HCEC 1CT (cell line): Measurements from ENCODE around the gene TNRC6C.

Source experiments
- DNase-seq: peaks from one replicate; pipeline ENCODE4 v3.0.0-alpha.2; 2017

The TNRC6C gene

DNA sequence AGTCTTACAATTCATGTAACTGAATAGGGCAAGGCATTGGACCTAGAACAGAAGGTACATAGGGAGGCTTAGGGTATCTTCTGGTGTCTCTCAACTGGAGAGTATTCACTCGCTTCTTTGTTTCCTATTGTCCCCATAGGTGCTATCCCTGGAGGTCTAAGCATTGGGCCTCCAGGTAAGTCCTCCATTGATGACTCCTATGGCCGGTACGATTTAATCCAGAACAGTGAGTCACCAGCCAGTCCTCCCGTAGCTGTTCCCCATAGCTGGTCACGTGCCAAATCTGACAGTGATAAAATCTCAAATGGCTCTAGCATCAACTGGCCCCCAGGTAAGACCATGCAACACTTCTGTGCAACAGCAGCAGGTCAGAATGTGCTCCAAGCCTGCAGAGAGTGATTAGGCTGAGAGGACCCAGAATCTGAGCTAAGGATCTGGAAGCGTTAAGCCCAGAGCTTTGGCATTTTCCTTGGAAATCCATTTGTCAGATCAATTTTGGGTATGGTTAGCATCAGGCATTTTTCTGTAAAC, 134.4 kb downstream of the TNRC6C start:
- DNase-seq: no peak

DNA sequence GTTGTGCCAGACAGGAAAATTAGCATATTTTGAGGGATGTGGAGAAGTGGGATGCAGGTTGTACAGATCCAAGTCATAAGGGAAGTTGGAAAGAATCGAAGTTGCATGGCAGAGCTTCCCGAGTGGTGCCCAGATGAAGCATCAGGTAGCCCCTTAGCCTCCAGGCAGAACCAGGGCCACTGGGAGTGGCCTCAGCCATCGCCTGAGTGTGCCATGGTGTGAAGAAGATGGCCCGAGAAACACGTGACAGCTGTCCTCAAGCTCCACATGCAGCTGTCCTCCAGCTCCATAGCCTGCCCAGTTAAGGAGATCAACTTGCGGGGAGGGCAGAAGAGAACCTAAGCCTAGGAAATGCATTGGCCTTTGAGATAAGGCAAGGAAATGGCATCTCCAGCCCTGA, 136.5 kb downstream of the TNRC6C start:
- DNase-seq: no peak

DNA sequence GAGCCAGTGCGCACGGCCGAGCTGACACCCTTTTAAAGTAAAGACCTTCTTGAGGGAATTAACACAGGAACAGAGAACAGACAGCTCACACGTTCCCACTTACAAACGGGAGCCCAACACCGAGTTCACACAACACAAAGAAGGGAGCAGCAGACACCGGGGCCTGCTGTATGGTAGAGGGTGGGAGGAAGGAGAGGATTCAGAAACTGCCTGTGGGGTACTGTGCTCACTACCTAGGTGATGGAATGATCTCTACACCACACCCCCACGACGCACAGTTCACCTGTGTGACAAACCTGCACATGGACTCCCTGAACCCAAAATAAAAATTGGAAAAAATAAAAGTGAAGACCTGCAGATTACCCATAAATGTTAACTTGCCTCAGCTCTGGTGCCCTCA, 137.6 kb downstream of the TNRC6C start:
- DNase-seq: no peak

DNA sequence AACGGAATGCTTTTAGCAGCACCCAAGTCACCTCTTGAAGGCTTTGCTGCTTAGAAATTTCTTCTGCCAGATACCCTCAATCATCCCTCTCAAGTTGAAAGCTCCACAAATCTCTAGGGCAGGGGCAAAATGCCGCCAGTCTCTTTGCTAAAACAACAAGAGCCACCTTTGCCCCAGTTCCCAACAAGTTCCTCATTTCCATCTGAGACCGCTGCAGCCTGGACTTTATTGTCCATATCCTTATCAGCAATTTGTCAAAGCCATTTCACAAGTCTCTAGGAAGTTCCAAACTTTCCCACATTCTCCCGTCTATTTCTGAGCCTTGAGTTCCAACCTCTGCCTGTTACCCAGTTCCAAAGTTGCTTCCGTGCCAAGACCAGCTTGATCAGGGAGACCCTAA, 142.6 kb downstream of the TNRC6C start:
- no peak for DNase-seq

DNA sequence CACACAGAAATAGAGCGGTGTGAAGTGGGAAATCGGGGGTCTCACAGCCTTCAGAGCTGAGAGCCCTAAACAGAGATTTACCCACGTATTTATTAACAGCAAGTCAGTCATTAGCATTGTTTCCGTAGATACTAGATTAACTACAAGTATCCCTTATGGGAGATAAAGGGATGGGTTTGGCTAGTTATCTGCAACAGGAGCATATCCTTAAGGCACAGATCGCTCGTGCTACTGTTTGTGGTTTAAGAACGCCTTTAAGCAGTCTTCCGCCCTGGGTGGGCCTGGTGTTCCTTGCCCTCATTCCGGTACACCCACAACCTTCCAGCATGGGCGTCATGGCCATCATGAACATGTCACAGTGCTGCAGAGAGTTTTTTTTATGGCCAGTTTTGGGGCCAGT, 143.0 kb downstream of the TNRC6C start:
- DNase-seq: no peak

DNA sequence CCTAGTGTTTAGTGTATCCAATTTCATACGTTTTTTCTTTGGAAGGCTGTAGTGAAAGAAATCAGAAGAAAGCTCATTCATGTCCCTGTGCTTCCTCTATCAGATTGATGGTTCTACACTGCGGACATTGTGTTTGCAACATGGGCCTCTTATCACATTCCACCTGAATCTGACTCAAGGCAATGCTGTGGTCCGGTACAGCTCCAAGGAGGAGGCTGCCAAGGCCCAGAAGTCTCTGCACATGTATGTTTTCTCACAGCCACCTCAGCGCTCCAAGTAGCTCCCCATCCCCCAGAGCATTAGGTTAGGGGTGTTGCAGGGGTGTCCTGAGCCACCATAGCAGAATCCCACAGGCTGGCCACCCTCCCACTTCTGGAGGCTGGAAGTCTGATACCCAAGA, 144.8 kb downstream of the TNRC6C start:
- no peak for DNase-seq

DNA sequence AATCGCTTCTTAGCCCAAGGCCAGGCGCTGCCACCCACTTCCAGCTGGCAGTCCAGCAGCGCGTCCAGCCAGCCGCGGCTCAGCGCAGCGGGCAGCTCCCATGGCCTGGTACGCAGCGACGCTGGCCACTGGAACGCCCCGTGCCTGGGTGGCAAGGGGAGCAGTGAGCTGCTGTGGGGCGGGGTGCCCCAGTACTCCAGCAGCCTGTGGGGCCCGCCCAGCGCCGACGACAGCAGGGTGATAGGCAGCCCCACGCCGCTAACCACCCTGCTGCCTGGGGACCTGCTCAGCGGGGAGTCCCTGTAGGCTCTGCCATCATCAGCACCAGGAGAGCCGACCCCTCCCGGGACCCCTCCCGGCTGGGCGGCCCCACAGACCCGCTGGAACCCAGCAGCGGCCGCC, 146.0 kb downstream of the TNRC6C start:
- DNase-seq: no peak

DNA sequence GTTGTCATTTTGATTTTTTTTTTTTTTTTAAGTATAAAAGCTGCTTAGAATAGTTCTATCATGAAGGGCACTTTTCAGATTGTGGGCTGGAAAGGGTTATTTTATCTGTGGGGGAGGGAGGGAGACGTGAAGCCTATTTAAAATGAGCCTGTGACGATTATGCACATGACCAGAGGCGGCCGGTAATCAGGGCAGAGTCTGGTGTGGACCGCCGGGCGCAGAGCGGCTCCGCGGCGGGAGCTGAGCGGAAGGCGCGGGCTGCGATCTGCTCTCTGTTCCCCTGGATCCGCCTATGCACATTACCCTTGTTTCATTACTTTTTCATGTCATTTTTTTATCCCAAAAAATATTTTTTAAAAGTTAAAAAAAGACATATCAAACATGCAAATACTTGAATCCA, 146.6 kb downstream of the TNRC6C start:
- no peak for DNase-seq

DNA sequence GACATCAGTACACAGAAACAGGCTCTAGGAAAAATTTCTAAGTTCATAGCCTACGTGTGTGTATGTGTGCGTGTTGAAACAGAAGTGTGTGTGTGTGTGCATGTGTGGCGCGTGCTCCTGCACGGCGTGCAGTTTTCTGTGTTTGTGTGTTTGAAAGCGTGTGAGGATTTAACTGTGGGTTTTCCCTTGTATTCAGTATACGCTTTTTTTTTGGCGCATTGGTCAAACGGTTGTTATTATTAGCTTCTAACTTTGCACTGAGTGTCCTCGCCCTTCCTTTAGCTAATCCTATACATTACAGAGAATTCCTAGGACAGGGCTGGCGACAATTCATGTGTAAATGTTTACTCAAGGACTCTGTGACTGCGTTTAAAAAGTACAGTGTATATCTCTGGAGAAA, 147.0 kb downstream of the TNRC6C start:
- no peak for DNase-seq

DNA sequence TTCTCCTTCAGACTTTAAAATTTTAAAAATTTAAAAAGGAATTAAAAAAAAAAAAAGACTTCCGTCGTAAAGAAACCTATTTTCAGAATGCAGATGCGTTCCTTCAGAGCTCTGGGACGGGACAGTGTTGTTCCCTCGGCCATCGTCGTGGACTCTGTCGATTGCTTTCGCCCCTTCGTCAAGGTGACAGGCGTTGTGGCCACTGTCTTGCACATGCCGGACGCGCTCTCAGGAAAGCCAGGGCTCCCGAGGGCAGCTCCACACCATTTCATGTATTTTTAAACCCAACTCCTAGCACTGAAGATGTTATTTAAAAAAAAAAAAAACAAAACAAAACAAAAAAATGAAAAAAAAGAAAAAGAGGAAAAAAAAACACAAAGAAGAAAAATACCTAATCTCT, 147.7 kb downstream of the TNRC6C start:
- DNase-seq: no peak

DNA sequence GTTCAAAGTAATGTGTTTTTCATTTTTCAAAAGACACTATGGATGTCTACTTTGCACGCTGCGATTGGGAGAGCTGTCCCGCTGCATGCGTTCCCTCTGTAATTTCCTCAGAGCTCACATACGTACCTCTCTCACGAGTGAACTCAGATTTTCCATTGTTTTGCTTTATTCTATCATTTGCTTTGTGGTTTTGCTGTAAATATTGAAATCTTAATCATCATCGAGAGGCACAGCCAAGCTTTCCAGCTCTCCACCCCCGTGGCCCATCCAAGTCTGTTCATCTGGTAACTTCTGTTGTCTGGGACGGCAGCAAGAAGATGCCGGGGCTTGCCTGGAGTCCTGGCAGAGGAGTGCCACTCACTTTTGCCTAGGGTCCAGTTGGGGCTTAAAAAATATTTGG, 149.0 kb downstream of the TNRC6C start:
- DNase-seq: no peak

DNA sequence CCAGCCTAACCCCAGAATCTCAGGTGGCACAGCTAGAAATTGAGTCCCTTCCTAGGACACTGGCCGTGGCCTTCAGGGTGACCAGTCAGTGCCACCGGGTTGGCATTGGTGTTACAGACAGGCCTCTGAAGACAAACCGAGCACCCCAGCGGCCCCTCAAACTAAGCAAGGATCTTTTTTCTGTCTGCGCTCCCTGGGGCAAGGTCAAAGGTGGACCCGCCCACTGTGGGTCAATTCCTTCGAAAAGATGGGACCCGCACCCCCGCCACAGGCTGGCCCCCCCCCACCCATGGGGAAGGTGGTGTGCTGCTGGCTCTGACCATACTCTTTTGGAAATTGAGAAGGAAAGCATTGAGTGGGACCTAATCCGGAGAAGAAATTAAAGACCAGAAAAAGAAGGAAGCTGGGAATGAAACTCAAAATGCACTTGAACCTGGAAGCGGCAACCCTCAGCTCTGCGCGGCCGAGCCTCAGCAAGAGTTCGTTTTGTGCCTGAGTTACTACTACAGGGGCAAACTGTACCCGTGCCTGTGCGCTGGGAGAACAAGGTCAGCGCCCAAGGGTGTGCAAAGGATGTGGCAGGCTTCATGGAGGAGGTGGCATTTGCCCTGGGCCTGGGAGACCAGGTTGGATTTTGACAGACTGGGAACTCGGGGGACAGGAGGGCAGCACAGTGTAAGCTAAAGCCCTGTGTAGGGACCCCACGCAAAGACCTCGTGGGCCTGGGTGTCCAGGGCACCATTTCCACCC, 149.6 kb downstream of the TNRC6C start:
- DNase-seq: no peak

DNA sequence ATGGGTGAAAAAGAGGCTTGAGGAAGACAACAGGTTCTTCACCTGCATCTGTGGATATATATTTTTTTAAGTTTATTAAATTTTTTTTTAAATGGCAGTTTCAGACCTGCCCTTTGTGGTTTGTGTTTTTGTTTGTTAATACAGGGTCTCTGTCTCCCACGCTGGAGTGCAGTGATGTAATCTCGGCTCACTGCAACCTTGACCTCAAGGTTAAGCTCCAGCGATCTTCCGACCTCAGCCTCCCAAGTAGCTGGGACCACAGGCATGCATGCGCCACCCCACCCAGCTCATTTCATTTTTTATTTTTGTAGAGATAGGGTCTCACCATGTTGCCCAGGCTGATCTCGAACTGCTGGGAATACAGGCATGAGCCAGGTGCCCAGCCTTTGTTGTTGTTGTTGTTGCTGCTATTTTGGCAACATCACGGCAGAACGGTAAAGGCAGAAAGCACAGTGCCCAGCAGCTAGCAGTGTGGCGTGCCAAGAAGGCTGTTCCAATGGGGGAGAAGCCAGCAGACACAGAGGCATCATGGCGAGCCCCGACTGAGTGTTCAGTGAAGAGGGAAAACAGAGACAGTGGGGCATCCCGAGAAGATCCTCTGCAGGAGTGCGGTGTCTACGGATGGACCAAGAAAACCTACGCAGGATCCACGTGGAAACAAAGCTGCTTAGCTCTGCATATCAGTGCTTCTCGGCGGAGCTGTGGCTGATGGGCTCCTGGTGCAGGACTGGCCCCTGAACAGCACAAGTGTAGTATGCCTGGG, 150.4 kb downstream of the TNRC6C start:
- DNase-seq: no peak

DNA sequence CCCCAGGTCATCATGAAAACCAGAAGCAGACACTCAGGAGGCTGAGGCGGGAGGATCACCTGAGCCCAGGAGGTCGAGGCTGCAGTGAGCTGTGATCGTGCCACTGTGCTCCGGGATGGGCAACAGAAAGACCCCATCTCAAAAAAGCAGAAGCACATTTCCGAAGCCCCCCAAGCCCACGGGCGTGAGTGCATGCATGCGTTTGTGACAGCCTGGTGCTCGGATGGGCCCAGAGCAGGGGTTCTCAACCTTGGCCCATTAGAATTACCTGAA, 150.9 kb downstream of the TNRC6C start:
- no peak for DNase-seq

DNA sequence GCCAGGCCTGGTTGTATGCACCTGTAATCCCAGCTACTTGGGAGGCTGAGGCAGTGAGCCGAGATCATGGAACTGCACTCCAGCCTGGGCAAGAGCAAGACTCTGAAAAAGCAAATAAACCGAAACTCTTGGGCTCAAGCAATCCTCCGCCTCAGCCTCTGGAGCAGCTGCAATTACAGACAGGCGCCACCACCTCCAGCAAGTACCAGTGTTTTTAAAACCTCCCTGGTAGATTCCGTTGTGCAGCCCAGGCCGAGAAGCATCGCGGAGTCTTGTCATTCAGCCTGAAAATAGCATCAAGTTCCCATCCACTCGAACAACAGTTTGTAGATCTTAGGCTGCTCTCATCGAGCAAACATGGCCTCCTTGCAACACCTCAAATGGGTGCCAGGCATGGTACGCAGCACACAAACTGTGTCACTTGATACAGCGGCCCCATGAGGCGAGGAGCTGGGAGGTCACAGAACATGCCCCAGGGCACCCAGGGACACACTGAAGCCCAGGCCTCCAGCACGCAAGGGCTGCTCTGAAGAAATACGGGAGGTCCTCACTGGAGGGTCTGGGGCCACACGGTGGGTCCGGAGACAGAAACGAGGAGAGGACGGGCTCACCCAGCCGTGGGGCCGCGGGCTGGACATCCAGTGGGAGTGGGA, 152.0 kb downstream of the TNRC6C start:
- DNase-seq: no peak

DNA sequence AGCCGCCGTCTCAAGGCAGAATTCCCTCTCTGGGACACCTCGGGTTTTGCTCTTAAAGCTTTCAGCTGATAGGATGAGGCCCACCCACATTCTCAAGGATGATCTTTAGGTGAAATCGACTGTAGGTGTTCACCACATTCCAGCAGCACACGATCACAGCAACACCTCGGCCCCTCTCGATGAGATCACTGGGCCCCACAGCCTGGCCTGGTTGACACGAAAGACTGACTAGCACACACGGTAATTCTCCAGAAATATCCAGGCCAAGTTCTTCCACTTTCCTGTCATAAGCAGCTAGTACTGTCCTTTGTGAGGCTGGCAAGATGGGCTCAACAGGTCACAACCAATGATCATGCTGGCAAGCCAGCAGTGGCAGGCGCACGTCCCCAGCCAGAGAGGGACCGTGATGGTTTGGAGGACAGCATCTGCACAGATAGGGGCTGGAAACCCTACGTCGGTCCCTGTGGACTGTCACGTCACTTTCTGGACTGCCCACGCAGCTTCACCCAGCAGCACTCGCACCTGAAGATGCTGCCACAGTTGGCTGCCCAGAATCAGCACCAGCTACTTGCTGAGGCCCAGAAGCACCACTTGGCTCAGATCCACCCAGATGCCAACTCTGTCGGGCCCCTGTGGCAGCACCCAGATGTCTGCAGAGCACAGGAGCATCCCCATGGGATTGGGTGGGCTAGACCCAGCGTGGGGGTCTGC, 152.7 kb downstream of the TNRC6C start:
- no peak for DNase-seq

DNA sequence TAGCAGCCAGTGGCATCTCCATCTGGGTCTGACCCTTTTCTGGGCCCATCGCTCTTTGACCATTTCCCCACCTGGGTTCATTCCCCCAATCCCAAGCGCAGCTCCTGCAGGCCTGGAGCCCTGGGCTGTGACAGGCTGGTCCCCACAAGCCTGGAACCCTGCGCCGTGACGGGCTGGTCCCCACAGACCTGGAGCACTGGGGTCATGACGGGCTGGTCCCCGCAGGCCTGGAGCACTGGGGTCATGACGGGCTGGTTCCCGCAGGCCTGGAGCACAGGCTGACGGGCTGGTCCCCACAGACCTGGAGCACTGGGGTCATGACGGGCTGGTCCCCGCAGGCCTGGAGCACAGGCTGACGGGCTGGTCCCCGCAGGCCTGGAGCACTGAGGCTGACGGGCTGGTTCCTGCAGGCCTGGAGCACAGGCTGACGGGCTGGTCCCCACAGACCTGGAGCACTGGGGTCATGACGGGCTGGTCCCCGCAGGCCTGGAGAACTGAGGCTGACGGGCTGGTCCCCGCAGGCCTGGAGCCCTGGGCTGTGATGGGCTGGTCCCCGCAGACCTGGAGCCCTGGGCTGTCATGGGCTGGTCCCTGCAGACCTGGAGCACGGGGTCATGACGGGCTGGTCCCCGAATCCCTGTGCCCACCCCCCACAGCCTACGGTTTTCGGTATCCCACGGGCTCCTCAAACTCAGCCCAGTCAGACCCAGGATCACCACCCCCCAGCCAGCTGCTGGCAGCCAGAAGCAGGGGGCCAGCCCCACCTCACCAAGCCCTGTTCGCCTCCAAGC, 153.4 kb downstream of the TNRC6C start:
- no peak for DNase-seq

DNA sequence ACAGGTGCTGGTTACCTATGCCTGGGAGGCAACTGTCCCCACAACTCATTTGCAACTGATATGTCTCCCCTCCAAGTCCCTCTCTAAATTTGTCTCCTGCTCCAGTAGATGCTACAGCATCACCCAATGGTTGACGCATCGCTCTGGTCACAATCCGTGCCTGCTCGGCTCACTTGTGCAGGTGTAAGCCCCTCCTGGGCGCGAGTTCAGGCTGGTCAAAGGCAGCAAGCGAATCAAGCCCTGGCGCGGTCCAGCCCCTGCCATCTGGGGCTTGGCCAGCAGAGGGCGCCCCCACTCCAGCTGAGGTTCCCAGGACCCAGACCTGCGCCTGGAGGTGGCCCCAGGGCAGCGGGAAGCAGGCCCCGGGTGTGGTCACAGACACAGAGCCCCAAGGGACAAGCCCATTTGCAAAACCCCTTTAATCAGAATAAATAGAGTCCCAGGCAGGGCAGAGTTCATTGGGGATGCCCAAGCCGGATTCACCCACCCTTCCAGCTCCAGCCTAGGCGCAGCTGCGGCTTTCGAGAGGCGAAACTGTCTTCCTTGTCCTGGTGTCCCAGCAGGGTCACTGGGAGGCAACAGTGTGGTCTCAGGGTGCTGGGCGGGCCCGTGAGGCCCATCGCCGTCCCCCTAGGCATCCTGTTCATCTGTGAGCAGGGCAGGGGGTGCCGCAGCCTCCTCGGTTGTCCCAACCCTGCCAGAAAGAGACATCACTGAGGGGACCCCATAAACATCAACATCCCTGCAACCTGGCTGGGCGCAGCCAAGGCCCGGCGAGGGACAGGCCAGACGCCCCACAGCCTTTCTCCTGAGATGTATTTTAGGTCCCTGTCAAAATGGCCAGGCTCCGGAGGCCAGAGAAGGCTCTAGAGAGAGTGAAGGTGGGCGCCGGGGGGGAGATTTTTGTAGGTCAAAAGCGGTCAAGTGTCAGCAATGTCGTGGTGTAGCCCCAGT, 154.3 kb downstream of the TNRC6C start:
- peak; percentile 29 for DNase-seq

DNA sequence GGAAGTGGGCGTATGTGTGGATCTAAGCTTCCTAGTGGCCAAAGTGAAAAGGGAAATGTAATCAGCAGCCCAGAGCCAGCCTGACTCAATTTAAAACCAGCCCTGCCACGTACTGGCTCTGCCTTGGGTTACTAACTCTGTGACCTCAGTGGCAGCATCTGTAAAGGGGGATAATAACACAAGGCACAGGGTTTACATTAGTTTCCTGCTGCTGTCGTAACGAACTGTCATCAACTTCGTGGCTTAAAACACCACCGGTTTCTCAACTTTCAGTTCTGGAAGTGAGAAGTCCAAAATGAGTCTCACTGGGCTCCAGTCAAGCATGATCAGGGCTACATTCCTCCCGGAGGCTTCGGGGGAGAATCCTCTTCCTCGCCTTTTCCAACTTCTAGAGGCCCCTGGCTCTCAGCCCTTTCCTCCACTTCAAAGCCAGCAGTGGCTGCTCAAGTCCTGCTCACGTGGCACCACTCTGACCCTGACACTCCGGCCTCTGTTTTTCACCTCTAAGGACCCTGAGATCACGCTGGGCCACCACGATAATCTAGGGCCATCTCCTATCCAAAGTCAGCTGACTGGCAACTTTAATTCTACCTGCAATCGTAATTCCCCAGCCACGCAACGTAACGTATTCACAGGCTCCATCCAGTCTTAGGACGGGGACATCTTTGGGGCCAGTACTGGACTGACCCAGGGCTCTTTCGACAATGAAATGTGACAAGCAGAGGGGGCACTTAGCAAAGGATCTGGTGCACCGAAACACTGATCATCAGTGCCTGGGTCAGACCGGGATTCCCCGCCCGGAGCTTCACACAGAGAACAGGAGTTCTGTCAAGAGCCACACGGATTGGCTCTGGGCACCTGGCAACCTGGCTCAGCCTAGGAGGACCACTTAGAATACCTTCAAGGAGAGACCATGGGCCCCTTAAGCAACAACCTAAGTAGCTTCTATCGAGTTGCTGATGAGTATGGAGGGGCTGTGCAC, 155.6 kb downstream of the TNRC6C start:
- DNase-seq: no peak
